ENCODE results near the gene CCL4L2.
"Not testable (repeated sequence)": the region's sequence is repeated elsewhere in the genome, so short reads cannot be mapped to it uniquely, and the experiment has no call there.

Gene CCL4L2

DNA sequence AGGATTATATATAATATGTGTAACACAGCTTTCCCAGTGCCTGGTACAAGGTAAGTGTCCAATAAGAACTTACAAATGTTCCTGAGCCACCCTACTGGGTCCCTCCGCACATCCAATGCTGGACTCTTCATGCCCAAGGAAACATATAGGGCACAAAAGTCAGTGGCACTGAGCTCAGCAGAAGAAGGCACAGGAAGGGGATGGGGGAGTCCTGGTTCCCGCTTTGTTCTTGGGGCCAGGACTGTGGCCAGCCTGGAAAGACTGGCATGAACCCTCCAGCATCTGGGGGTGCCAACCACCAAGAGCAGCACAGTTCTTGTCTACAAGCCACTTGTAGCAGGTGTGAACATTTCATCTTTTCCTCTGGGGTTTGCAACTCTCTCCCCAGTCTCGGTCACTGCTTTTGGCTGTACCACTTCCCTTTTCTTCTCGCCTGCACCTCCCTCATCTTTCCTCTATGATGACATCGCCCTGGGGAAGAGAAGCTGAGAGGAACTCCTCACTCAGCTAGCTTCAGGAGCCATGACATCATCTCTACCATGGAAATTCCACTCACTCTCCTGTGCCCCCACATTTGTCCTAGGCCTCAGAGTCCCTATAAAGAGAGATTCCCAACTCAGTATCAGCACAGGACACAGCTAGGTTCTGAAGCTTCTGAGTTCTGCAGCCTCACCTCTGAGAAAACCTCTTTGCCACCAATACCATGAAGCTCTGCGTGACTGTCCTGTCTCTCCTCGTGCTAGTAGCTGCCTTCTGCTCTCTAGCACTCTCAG is at the start of gene CCL4L2:
Gene CCL4L2, plus strand, starts transcription at position 625 of the 773 bp plus-strand sequence.
- not testable (repeated sequence) for DNase-seq

DNA sequence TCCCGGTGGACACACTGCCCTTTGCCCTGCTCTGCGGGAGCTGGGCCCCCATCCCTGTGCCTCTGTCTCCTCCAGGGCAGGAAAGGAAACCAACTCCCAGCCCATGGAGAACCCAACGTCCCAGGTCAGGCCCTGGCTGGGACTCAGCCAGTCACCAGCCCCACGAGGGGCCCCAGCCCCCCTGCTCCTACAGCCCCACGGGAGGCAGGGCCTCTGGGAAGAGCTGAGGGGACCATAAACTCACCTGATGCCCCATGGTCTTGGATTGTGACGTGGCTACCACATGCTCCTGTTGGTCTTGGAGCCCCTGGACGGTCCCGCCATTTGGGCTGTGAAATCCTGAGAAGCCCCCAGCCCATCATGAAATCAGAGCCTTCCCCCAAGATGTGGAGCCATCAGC is 42.0 kb upstream of the CCL4L2 start:
- not testable (repeated sequence) for DNase-seq

- not testable (repeated sequence) for DNase-seq
These were observed 34.3 kb upstream of the CCL4L2 start, which contains the start of gene TBC1D3B for GRCh38 chr17:36176536-36176935. Gene TBC1D3B, minus strand, starts transcription at chr17:36176636. Its CDS starts 1,586 bp downstream, at chr17:36175050.

- not testable (repeated sequence) for DNase-seq
These were observed 29.3 kb upstream of the CCL4L2 start for GRCh38 chr17:36181446-36182175.

DNA sequence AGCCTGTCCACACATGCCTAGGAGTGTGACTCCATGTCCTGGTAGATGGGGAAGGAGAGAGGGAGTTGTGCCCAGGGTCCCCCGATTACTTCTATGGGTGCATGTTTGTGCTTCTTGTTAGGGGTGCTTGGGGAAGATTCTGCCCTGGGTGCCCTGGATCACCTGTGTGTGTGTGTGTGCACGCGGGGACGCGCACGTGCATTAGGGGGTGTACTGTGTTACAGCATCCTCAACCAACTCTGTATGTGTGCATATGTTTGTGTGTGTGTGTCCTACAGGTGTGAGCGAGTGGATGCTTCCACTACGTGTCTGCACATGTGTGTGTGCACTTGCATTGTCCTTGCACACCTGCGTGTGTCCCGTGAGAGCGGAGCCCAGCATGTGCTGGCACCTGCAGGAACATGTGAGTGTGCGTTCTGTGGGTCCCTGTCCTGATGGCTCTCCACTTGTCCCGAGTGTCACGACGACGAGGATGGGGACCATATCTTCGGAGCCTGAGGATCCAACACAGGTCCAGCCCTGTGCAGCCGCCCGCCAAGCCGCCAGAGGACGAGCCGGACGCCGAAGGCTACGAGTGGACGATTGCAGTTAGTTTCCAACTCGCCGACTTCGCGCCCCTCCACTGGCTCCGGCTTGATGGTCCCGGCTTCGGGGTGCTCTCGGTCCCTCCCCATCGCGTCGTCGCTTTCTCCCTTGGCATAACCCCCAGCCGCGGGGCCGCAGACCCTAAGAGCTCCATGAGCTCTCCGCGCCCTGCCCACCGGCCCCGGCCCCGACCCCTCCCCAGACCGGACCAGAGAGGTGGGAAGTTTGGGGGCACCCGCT is 28.5 kb upstream of the CCL4L2 start:
- DNase-seq, result no peak

- DNase-seq, result no peak
These were observed 27.6 kb upstream of the CCL4L2 start for GRCh38 chr17:36183001-36183971.

GRCh38 chr17:36184023-36184765 is 26.7 kb upstream of the CCL4L2 start:
- DNase-seq, result no peak

- DNase-seq, result no peak
These were observed 25.4 kb upstream of the CCL4L2 start for GRCh38 chr17:36185416-36185815.

GRCh38 chr17:36186810-36187763 is 23.8 kb upstream of the CCL4L2 start:
- DNase-seq, result not testable (repeated sequence)

GRCh38 chr17:36187943-36188665 is 22.8 kb upstream of the CCL4L2 start:
- DNase-seq, result not testable (repeated sequence)

DNA sequence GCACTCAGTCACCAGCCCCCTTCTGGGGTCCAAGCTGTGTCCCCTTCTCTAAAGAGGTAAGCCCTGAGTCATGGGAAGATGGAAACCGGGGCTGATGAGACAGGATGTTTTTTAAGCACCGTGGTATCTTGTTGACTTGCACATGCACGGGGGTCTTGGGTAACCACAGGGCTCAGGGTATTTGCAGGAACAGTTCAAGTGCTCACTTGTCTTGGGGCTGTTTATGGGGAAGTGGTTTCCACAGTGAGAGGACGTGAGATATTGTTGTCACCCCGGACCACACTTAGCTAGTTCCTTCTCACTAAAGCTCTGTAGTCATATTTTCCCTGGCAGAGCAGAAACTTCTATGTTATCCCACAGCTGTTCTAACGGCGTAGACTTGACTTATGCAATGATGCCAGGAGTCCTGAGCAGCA is 22.0 kb upstream of the CCL4L2 start:
- DNase-seq, result no peak

DNA sequence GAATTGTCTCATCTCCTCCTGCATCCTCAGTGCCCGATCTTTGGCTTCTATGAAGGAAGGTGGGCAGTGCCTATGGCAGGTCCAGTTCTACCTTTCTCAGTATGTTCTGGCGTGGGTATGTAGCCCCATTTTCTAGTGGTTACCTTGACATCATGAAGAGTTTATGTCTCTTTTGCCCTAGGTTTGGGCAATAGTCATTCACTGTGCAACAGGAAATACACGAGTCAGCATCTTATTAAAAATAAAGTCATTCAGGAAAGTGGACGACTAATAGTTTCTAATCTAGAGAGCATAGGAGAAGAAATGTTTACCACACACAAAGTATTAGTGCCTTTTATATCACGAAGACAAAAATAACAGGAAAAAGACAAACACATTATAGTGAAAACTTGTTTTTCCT is 20.9 kb upstream of the CCL4L2 start:
- not testable (repeated sequence) for DNase-seq

DNA sequence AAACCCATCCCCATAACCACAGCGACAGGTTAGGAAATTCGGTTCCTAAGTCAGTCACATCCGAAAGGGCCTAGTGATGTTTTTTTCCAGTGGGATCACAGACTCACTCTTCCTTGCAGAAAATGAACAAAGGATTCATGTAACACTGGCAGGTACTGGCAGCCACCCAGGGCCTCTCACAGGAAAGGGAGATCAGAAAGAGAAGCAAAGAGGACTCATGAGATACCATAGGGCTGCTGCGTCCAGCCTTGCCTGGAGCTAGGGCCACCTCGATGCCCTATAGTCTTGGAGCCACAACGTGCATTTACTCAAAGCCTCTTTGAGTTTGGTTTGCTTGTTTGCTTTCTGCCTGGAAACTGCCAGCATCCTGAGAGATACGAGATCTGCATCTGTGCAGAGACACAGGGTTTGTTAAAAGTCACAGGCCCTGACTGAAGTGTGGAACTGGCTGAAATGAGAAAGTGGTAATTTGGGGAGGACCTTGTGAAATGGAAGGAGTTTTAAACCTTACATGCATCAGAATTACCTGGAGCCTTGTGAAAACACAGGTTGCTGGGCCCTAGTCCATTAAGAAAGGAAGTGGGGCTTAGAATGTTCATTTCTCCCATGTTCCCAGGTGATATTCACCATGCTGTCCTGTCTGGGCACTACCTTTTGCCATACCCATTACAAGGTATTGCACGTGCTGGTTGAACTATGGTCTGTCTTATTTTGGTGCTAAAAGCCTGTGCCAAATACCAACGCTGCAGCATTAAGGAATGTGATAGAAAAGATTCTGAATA is 20.1 kb upstream of the CCL4L2 start:
- DNase-seq, result not testable (repeated sequence)

GRCh38 chr17:36193216-36193775 is 17.6 kb upstream of the CCL4L2 start:
- DNase-seq, result no peak

GRCh38 chr17:36194147-36194831 is 16.6 kb upstream of the CCL4L2 start:
- DNase-seq, result not testable (repeated sequence)

GRCh38 chr17:36194832-36195433 is 15.9 kb upstream of the CCL4L2 start:
- not testable (repeated sequence) for DNase-seq
